H1 (cell line): ENCODE results near the gene NRSN2. TPM values are rescaled to one million over a fixed set of nuclear protein-coding genes. Genes with fewer than 3 reads are reported as not detected.
"Not testable (repeated sequence)": the region's sequence is repeated elsewhere in the genome, so short reads cannot be mapped to it uniquely, and the experiment has no call there.

ENCODE experiments used
- CTCF ChIA-PET: fragments of 300-600 bp; sonication (Branson Sonifier 250); formaldehyde crosslinking; loops from one replicate; lab custom pipeline; 2021; ENCODE audit not compliant: partially characterized antibody; lab: Charles Lee
- POLR2A ChIA-PET: fragments of 300-600 bp; sonication (Branson Sonifier 250); formaldehyde crosslinking; loops from one replicate; lab custom pipeline; 2021; ENCODE audit warnings: inconsistent platforms; ENCODE audit not compliant: partially characterized antibody; lab: Charles Lee
- DNase-seq, 2 experiments: peaks; one replicate each; pipeline versions ENCODE4 v3.0.0 to v3.0.0-alpha.2; 2010 to 2022; ENCODE audit warnings: low spot score in 2 of 2, low read depth in 1 of 2, mixed read lengths in 1 of 2
- FAIRE-seq: peaks from 2 replicates; lab custom pipeline; 2011; peaks lifted over from hg19 to GRCh38; lab: Jason Lieb, UNC
- H2AFZ ChIP-seq: 2 replicates; pipeline ENCODE4 v1.8.1; 2012; ENCODE audit warnings: low read length, inconsistent platforms
- H2AK5ac ChIP-seq: 2 replicates; pipeline ENCODE4 v1.6.1; 2013; ENCODE audit warnings: low read depth, low read length
- H2BK120ac ChIP-seq: replicated peaks from 2 replicates; pipeline ENCODE3; 2013; ENCODE audit warnings: low read depth, low read length, inconsistent platforms
- H2BK12ac ChIP-seq: 2 replicates; pipeline ENCODE4 v1.6.1; 2013; ENCODE audit warnings: low read depth, low read length
- H2BK15ac ChIP-seq: 2 replicates; pipeline ENCODE4 v1.6.1; 2013; ENCODE audit warnings: low read length
- H2BK20ac ChIP-seq: 2 replicates; pipeline ENCODE4 v1.6.1; 2013; ENCODE audit warnings: low read length
- H2BK5ac ChIP-seq: 2 replicates; pipeline ENCODE4 v1.6.1; 2013; ENCODE audit warnings: low read depth, low read length
- H3K14ac ChIP-seq: 2 replicates; pipeline ENCODE4 v1.6.1; 2013; ENCODE audit warnings: inconsistent platforms; ENCODE audit not compliant: insufficient read length
- H3K18ac ChIP-seq: 2 replicates; pipeline ENCODE4 v1.6.1; 2013; ENCODE audit warnings: low read length; ENCODE audit errors: extremely low read depth
- H3K23ac ChIP-seq: 2 replicates; pipeline ENCODE4 v1.6.1; 2013; ENCODE audit warnings: inconsistent platforms; ENCODE audit not compliant: insufficient read length
- H3K23me2 ChIP-seq: 2 replicates; pipeline ENCODE4 v1.6.1; 2013; ENCODE audit warnings: low read depth, low read length
- H3K27ac ChIP-seq: 2 replicates; pipeline ENCODE4 v1.6.1; 2011; ENCODE audit warnings: low read depth, low read length, inconsistent platforms
- H3K27me3 ChIP-seq, 4 experiments: replicated peaks in 1 of 4; 1 replicate in 1 of 4; 2 replicates in 3 of 4; pipeline versions ENCODE4 v1.6.1 to v1.8.1; 2011 to 2013; ENCODE audit warnings: low read length in 3 of 4, mild to moderate bottlenecking in 3 of 4, inconsistent platforms in 2 of 4, mixed read lengths in 2 of 4, moderate library complexity in 1 of 4; ENCODE audit not compliant: control insufficient read depth in 3 of 4, insufficient read depth in 3 of 4; ENCODE audit errors: extremely low read depth in 1 of 4
- H3K36me3 ChIP-seq, 4 experiments: 2 replicates each; pipeline versions ENCODE4 v1.6.1 to v1.8.1; 2011 to 2013; ENCODE audit warnings: mild to moderate bottlenecking in 4 of 4, low read length in 3 of 4, moderate library complexity in 2 of 4, control low read depth in 1 of 4, inconsistent platforms in 1 of 4; ENCODE audit not compliant: insufficient read depth in 4 of 4, control insufficient read depth in 2 of 4
- H3K4ac ChIP-seq: replicated peaks from 2 replicates; pipeline ENCODE3; 2013; ENCODE audit warnings: low read length, low read depth, mixed read lengths, inconsistent platforms; ENCODE audit not compliant: insufficient read length
- H3K4me1 ChIP-seq, 4 experiments: replicated peaks in 1 of 4; 1 replicate in 1 of 4; 2 replicates in 3 of 4; pipeline versions ENCODE4 v1.6.1 to v1.8.1; 2011 to 2013; ENCODE audit warnings: low read length in 3 of 4, inconsistent platforms in 2 of 4, mixed read lengths in 1 of 4; ENCODE audit not compliant: insufficient read depth in 4 of 4, control insufficient read depth in 3 of 4
- H3K4me2 ChIP-seq, 2 experiments: 2 replicates each; pipeline versions ENCODE4 v1.6.1 to v1.8.1; 2011 to 2013; ENCODE audit warnings: low read depth in 2 of 2, low read length in 2 of 2, control low read depth in 1 of 2, inconsistent platforms in 1 of 2, mild to moderate bottlenecking in 1 of 2; ENCODE audit not compliant: insufficient read depth in 1 of 2
- H3K4me3 ChIP-seq, 4 experiments: fragments of 200-600, 300-600 bp in 1 of 4; sonication (generic), shearing (Covaris generic), sonication (Bioruptor Twin) in 1 of 4; 2 replicates each; pipeline versions ENCODE4 v1.5.1 to v1.8.1; 2011 to 2016; ENCODE audit warnings: low read length in 4 of 4, low read depth in 3 of 4, control low read depth in 2 of 4, inconsistent platforms in 2 of 4, mild to moderate bottlenecking in 2 of 4, mixed read lengths in 1 of 4, moderate library complexity in 1 of 4; ENCODE audit not compliant: insufficient read depth in 2 of 4; ENCODE audit errors: extremely low read depth in 1 of 4
- H3K56ac ChIP-seq: replicated peaks from 2 replicates; pipeline ENCODE3; 2013; ENCODE audit warnings: low read depth, mild to moderate bottlenecking, mixed read lengths, low read length, inconsistent platforms; ENCODE audit not compliant: insufficient read length
- H3K79me1 ChIP-seq: 2 replicates; pipeline ENCODE4 v1.6.1; 2013; ENCODE audit warnings: low read depth, low read length, control low read depth
- H3K79me2 ChIP-seq, 2 experiments: 2 replicates each; pipeline versions ENCODE4 v1.6.1 to v1.8.1; 2012 to 2013; ENCODE audit warnings: low read length in 2 of 2, mild to moderate bottlenecking in 2 of 2, inconsistent platforms in 1 of 2; ENCODE audit not compliant: insufficient read depth in 2 of 2, control insufficient read depth in 1 of 2
- H3K9ac ChIP-seq, 4 experiments: replicated peaks in 1 of 4; 1 replicate in 1 of 4; 2 replicates in 3 of 4; pipeline versions ENCODE4 v1.6.1 to v1.8.1; 2011 to 2013; ENCODE audit warnings: low read depth in 3 of 4, low read length in 3 of 4, control low read depth in 2 of 4, mild to moderate bottlenecking in 2 of 4, moderate library complexity in 2 of 4, inconsistent platforms in 1 of 4; ENCODE audit errors: extremely low read depth in 1 of 4
- H3K9me3 ChIP-seq, 2 experiments: 2 replicates each; pipeline versions ENCODE4 v1.6.1 to v1.8.1; 2012 to 2013; ENCODE audit warnings: mild to moderate bottlenecking in 2 of 2, moderate library complexity in 2 of 2, control low read depth in 1 of 2, inconsistent platforms in 1 of 2, low read depth in 1 of 2, low read length in 1 of 2, mixed read lengths in 1 of 2; ENCODE audit not compliant: insufficient read depth in 2 of 2
- H4K20me1 ChIP-seq, 2 experiments: replicated peaks in 1 of 2; 2 replicates each; pipeline versions ENCODE3 to v1.8.1; 2011 to 2013; ENCODE audit warnings: inconsistent platforms in 2 of 2, low read length in 2 of 2, mild to moderate bottlenecking in 1 of 2; ENCODE audit not compliant: insufficient read depth in 2 of 2, control insufficient read depth in 1 of 2
- H4K5ac ChIP-seq: 2 replicates; pipeline ENCODE4 v1.6.1; 2013; ENCODE audit warnings: low read length, low read depth, mixed read lengths, inconsistent platforms; ENCODE audit not compliant: insufficient read length
- H4K8ac ChIP-seq: 2 replicates; pipeline ENCODE4 v1.8.0; 2013; ENCODE audit warnings: mild to moderate bottlenecking, moderate library complexity, low read length, inconsistent platforms; ENCODE audit not compliant: insufficient read depth; ENCODE audit errors: extremely low read depth
- H4K91ac ChIP-seq: replicated peaks from 2 replicates; pipeline ENCODE3; 2013; ENCODE audit warnings: low read length, mixed read lengths, inconsistent platforms; ENCODE audit not compliant: insufficient read length
- WGBS, 2 experiments: shearing (Covaris generic) in 1 of 2; methylation state at CpG; one replicate each; pipeline versions ENCODE4 v1.1.6 to v1.1.7; 2013 to 2015; ENCODE audit warnings: low lambda C conversion rate in 2 of 2, mixed read lengths in 2 of 2, inconsistent platforms in 1 of 2, low coverage in 1 of 2, missing lambda C conversion rate in 1 of 2; ENCODE audit not compliant: insufficient replicate concordance in 2 of 2, insufficient coverage in 1 of 2, insufficient read length in 1 of 2; ENCODE audit errors: extremely low coverage in 1 of 2, missing lambda C conversion rate in 1 of 2; 5-methylcytosine and 5-hydroxymethylcytosine counted together
- polyA plus RNA-seq, 7 experiments: library from polyadenylated mRNA; depleted of rRNA in 3 of 7; stranded (reverse) in 5 of 7; unstranded in 2 of 7; fragments of >200 nt in 5 of 7; fragments of 200-250 nt in 2 of 7; gene quantifications; 1 replicate in 5 of 7; 2 replicates in 1 of 7; 4 replicates in 1 of 7; pipeline versions ENCODE4 v1.2.1 to v1.2.3, GENCODE V29; 2011 to 2013; ENCODE audit warnings: missing spikeins in 2 of 7, mixed read lengths in 2 of 7
- total RNA-seq: library from RNA; stranded (reverse); fragmentation: NEBNext Ultra II Directional; extraction: Animal tissue kit (Norgen Biotek cat#: 25700); gene quantifications from 2 replicates; pipeline ENCODE4 v1.2.1, GENCODE V29; 2021

Gene NRSN2
- total and polyA plus RNA-seq, 2 of the 8 experiments (the other 6 are each of a cell fraction or from before 2014, with no cell fraction given): 19.4 to 33.3 TPM

DNA sequence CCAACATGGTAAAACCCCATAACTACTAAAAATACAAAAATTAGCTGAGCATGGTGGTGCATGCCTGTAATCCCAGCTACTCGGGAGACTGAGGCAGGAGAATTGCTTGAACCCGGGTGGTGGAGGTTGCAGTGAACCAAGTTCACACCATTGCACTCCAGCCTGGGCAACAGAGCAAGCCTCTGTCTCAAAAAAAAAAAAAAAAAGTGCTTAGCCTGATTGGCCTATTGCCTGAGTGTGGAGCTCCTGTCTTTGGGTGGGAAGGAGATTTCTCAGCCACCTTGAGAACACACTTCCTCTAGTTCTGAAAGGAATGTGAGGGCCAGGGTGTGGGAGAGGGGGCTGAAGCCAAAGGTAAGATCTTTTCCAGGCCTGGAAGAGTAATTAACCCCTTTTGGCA is 9.2 kb downstream of the NRSN2 start:
- H3K23me2 ChIP-seq, H3K79me2 ChIP-seq, H3K4ac ChIP-seq, H2BK12ac ChIP-seq, H3K18ac ChIP-seq, H3K9ac ChIP-seq, H2BK20ac ChIP-seq, H3K4me1 ChIP-seq, H4K5ac ChIP-seq, H3K56ac ChIP-seq, H2BK120ac ChIP-seq, H2AFZ ChIP-seq, H3K14ac ChIP-seq, H3K9me3 ChIP-seq, H3K36me3 ChIP-seq, H2AK5ac ChIP-seq, H4K91ac ChIP-seq, H3K27me3 ChIP-seq, DNase-seq, H2BK5ac ChIP-seq, H4K20me1 ChIP-seq, H3K79me1 ChIP-seq, H3K27ac ChIP-seq, H3K4me2 ChIP-seq, H3K23ac ChIP-seq, H2BK15ac ChIP-seq, H4K8ac ChIP-seq, H3K4me3 ChIP-seq, FAIRE-seq: not testable (repeated sequence)
- 94% methylated on average over 2 of the region's 2 CpGs; no CpG with 5 or more reads in 1 of the 2 experiments for WGBS, 2 experiments
- POLR2A ChIA-PET: interaction anchor here (0.8 to 2.1 kb wide), 6 partner anchors 10 to 125 kb away, joined by 3 to 9 read pairs (median 4); partner anchors contain the start of gene TRIB3
- CTCF ChIA-PET: interaction anchor here (0.6 to 4.7 kb wide), 13 partner anchors 7 to 132 kb away, joined by 3 to 52 read pairs (median 16); no protein-coding TSS in a partner anchor
